Measurements from ENCODE around the gene RAD51. TPM values are rescaled to one million over a fixed set of nuclear protein-coding genes. Genes with fewer than 3 reads are reported as not detected.

Gene RAD51
- total RNA-seq, 1 experiment from 2014 or later, result 20.9 TPM

GRCh38 chr15:40714144-40714543 is 19.2 kb downstream of the RAD51 start:
- Histone ChIP-seq H3K9me2 (ENCODE audit: insufficient read depth) (no peaks in the 10 kb centered on the region), H3K79me2 (ENCODE audit: insufficient read depth, low read length) (0 out of 2 replicates have a peak, but pooled peaks cover 10% of the 10 kb centered on the region), H2AFZ (ENCODE audit: low read depth, low read length, poor library complexity, severe bottlenecking) (no peak overlapping the region), H3K4me2 (ENCODE audit: low read length) (no peak overlapping the region), H3K9me3 (ENCODE audit: control insufficient read depth in 1 of 2, insufficient read depth in 1 of 2, low read depth in 1 of 2, low read length in 2 of 2) (no peaks in the 10 kb centered on the region), H3K36me3 (ENCODE audit: control insufficient read depth in 1 of 2, insufficient read depth in 2 of 2, low read length in 2 of 2) (peaks cover 23 to 48% of the 10 kb centered on the region in 2 experiments), H3K27ac (ENCODE audit: low read depth, low read length) (no peak overlapping the region), H3K9ac (ENCODE audit: low read length) (no peak overlapping the region), H3K4me1 (ENCODE audit: control insufficient read depth in 1 of 2, insufficient read depth in 2 of 2, low read length in 2 of 2) (no peaks in the 10 kb centered on the region), H4K20me1 (ENCODE audit: insufficient read depth) (no peaks in the 10 kb centered on the region), H3K4me3 (replicated peaks in 1 of 2; ENCODE audit: low read depth in 1 of 2, low read length in 2 of 2) (no peak overlapping the region), H3K27me3 (ENCODE audit: insufficient read depth, low read length) (no peaks in the 10 kb centered on the region)
- TF ChIP-seq, protein P1, sequence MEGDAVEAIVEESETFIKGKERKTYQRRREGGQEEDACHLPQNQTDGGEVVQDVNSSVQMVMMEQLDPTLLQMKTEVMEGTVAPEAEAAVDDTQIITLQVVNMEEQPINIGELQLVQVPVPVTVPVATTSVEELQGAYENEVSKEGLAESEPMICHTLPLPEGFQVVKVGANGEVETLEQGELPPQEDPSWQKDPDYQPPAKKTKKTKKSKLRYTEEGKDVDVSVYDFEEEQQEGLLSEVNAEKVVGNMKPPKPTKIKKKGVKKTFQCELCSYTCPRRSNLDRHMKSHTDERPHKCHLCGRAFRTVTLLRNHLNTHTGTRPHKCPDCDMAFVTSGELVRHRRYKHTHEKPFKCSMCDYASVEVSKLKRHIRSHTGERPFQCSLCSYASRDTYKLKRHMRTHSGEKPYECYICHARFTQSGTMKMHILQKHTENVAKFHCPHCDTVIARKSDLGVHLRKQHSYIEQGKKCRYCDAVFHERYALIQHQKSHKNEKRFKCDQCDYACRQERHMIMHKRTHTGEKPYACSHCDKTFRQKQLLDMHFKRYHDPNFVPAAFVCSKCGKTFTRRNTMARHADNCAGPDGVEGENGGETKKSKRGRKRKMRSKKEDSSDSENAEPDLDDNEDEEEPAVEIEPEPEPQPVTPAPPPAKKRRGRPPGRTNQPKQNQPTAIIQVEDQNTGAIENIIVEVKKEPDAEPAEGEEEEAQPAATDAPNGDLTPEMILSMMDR (IDR thresholded peaks at IDR 0.05 in 2 of 3, conservative IDR thresholded peaks at IDR 0.05 in 1 of 3; ENCODE audit: borderline replicate concordance in 1 of 3, insufficient read depth in 1 of 3, low read depth in 2 of 3, low read length in 2 of 3), result no peak
- no peak for TF ChIP-seq REST (IDR thresholded peaks at IDR 0.05; ENCODE audit: low read depth)
- no peak for TF ChIP-seq FOSL1 (IDR thresholded peaks at IDR 0.05; ENCODE audit: low read depth)
- no peak for TF ChIP-seq ZFX (IDR thresholded peaks at IDR 0.05)
- TF ChIP-seq EZH2 (IDR thresholded peaks at IDR 0.05), result no peak
- no peak for TF ChIP-seq SP1 (IDR thresholded peaks at IDR 0.05; ENCODE audit: low read depth)
- TF ChIP-seq EZH2phosphoT487 (IDR thresholded peaks at IDR 0.05; ENCODE audit: borderline replicate concordance), result no peak
- TF ChIP-seq ZBTB33 (IDR thresholded peaks at IDR 0.05; ENCODE audit: extremely low read depth, insufficient replicate concordance, low read length), result no peak
- TF ChIP-seq POLR2AphosphoS5 (IDR thresholded peaks at IDR 0.05; ENCODE audit: low read depth, low read length), result no peak
- TF ChIP-seq SRF (IDR thresholded peaks at IDR 0.05; ENCODE audit: low read depth), result no peak
- no peak for TF ChIP-seq RAD21 (IDR thresholded peaks at IDR 0.05; ENCODE audit: low read depth)
- TF ChIP-seq POLR2A (IDR thresholded peaks at IDR 0.05; ENCODE audit: borderline replicate concordance, extremely low read depth, insufficient read depth, insufficient read length), result no peak
- TF ChIP-seq CEBPB (IDR thresholded peaks at IDR 0.05; ENCODE audit: low read depth), result no peak
- no peak for TF ChIP-seq YY1 (IDR thresholded peaks at IDR 0.05; ENCODE audit: extremely low read depth, insufficient replicate concordance, low read depth, low read length)
- no peak for TF ChIP-seq EGR1 (IDR thresholded peaks at IDR 0.05; ENCODE audit: low read depth)
- TF ChIP-seq, protein P2, sequence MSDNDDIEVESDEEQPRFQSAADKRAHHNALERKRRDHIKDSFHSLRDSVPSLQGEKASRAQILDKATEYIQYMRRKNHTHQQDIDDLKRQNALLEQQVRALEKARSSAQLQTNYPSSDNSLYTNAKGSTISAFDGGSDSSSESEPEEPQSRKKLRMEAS (IDR thresholded peaks at IDR 0.05), result no peak
- no peak for TF ChIP-seq SIN3A (IDR thresholded peaks at IDR 0.05; ENCODE audit: low read depth)
- no peak for TF ChIP-seq JUND (IDR thresholded peaks at IDR 0.05)
- POLR2A ChIA-PET, result no interaction called here
- ATAC-seq (no peak), DNase-seq (ENCODE audit: low read depth, low spot score) (no peak)
- CTCF ChIA-PET, result interaction anchor here (1.2 kb wide), 1 partner anchor 178 kb away, joined by 3 read pairs; no protein-coding TSS in a partner anchor
- RAD21 ChIA-PET (ENCODE audit: low non-redundant PET in 1 of 2, low total read pairs in 2 of 2, uncharacterized antibody in 2 of 2, unreplicated experiment in 2 of 2), result no interaction called here
- BruUV-seq (replicated peaks), result no TSS peak
- intact Hi-C loops (cut with micrococcal nuclease), result no loop called here

Data from HCT116 (cell line).